Lung (tissue), 12 donors: ENCODE results near the gene SLC36A1. TPM values are rescaled to one million over a fixed set of nuclear protein-coding genes. Genes with fewer than 3 reads are reported as not detected.

Source experiments
- ATAC-seq: fragments of 200-7000 bp; cut with Tn5 transposase; one replicate; pipeline ENCODE4 v1.9.1; 2020; ENCODE audit warnings: moderate number of reproducible peaks; ENCODE audit not compliant: insufficient read depth, low FRiP score
- DNase-seq, 3 donors: peaks; one replicate each; pipeline ENCODE4 v3.0.0-alpha.2; 2013 to 2017
- H3K27ac ChIP-seq, 2 donors: one replicate each; pipeline ENCODE4 v1.5.1; 2013; ENCODE audit warnings: mild to moderate bottlenecking in 2 of 2, moderate library complexity in 2 of 2, control low read depth in 1 of 2, inconsistent platforms in 1 of 2, low read depth in 1 of 2, low read length in 1 of 2
- H3K27me3 ChIP-seq, 3 donors: one replicate each; pipeline ENCODE4 v1.5.1; 2013; ENCODE audit warnings: low read length in 2 of 3; ENCODE audit not compliant: control insufficient read depth in 3 of 3, insufficient read depth in 3 of 3
- H3K36me3 ChIP-seq, 4 donors: one replicate each; pipeline ENCODE4 v1.5.1; 2013; ENCODE audit warnings: low read length in 4 of 4, mild to moderate bottlenecking in 1 of 4, moderate library complexity in 1 of 4; ENCODE audit not compliant: control insufficient read depth in 4 of 4, insufficient read depth in 4 of 4
- H3K4me1 ChIP-seq, 5 donors: one replicate each; pipeline ENCODE4 v1.5.1; 2013; ENCODE audit warnings: low read length in 5 of 5, mild to moderate bottlenecking in 2 of 5, moderate library complexity in 1 of 5; ENCODE audit not compliant: control insufficient read depth in 5 of 5, insufficient read depth in 5 of 5
- H3K4me3 ChIP-seq: one replicate; pipeline ENCODE4 v1.5.1; 2013; ENCODE audit warnings: mild to moderate bottlenecking, control low read depth, moderate library complexity
- H3K9ac ChIP-seq, 2 donors: one replicate each; pipeline ENCODE4 v1.5.1; 2013; ENCODE audit warnings: low read length in 2 of 2, control low read depth in 1 of 2; ENCODE audit not compliant: insufficient read depth in 1 of 2
- H3K9me3 ChIP-seq, 4 donors: one replicate each; pipeline ENCODE4 v1.5.1; 2013; ENCODE audit warnings: low read length in 3 of 4, mild to moderate bottlenecking in 1 of 4, moderate library complexity in 1 of 4; ENCODE audit not compliant: control insufficient read depth in 4 of 4, insufficient read depth in 3 of 4
- CTCF ChIP-seq: IDR thresholded peaks from 2 replicates; pipeline ENCODE4 v1.5.1; 2012; ENCODE audit warnings: mild to moderate bottlenecking; ENCODE audit errors: control extremely low read depth, extremely low read depth
- WGBS, 2 donors: extraction: QIAGEN DNeasy Blood & Tissue Kit; methylation state at CpG; one replicate each; pipeline ENCODE4 v1.1.7; 2013; 5-methylcytosine and 5-hydroxymethylcytosine counted together
- polyA plus RNA-seq, 2 donors: library from polyadenylated mRNA; stranded (reverse); fragments of 200-250 nt; gene quantifications; one replicate each; pipeline ENCODE4 v1.2.1, GENCODE V29; 2013
- total RNA-seq, 2 donors: library from RNA; depleted of rRNA in 1 of 2; stranded (reverse); fragments of >200 nt in 1 of 2; gene quantifications; one replicate each; pipeline ENCODE4 v1.2.1, GENCODE V29; 2014 to 2021
- donor health status: control.
- donor health status: control.
- donor health status: Bipolar disorder and iron deficiency.
- donor health status: healthy.
- donor health status: DM: yes; HTN: yes; CAD: no.

The SLC36A1 gene
- total and polyA plus RNA-seq, 4 donors, result 2.0 to 22.0 (median 9.9) TPM

- no peak overlapping the region for H3K9ac ChIP-seq
- no peaks in the 10 kb centered on the region for H3K27me3 ChIP-seq
- no peak overlapping the region for H3K27ac ChIP-seq
- no peak for ATAC-seq
- no peak for TF ChIP-seq CTCF
- H3K4me1 ChIP-seq, result peaks cover 0 to 3% (median 0%) of the 10 kb centered on the region in 5 donors
- H3K4me3 ChIP-seq, result no peak overlapping the region
- WGBS, 2 donors, result 75 to 85% methylated on average over 2 of the region's 2 CpGs
- DNase-seq, result no peak
- H3K9me3 ChIP-seq, result no peaks in the 10 kb centered on the region
- H3K36me3 ChIP-seq, result peaks cover 6 to 16% (median 8%) of the 10 kb centered on the region in 4 donors
These were observed 28.0 kb downstream of the SLC36A1 start for GRCh38 chr5:151475388-151475787.

DNA sequence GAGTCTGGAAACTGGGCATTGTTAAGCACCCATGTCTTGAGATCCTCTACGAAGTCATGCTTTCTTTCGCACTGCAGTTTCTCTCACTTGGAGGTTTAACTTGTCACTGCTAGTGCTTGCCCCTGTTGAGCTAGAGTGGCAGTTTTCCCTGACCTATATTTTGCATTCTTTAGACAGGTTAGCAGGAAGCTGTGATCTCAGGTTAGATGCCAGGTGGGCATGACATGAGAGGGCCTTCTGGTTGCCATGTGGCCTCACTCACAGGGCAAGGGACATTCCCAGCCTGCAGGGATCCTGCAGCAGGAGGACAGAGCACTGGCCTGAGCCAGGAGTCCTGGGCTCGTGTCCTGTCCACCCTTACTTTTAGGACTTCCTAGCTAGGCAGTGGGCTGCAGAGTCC, 28.6 kb downstream of the SLC36A1 start:
- H3K27ac ChIP-seq, result no peak overlapping the region
- no peak for ATAC-seq
- H3K4me1 ChIP-seq, result peaks cover 0 to 6% (median 0%) of the 10 kb centered on the region in 5 donors
- H3K4me3 ChIP-seq, result no peak overlapping the region
- 98 to 99% methylated on average over 3 of the region's 3 CpGs for WGBS, 2 donors
- H3K27me3 ChIP-seq, result no peaks in the 10 kb centered on the region
- H3K9me3 ChIP-seq, result no peaks in the 10 kb centered on the region
- no peak for TF ChIP-seq CTCF
- no peak for DNase-seq
- peaks cover 6 to 20% (median 8%) of the 10 kb centered on the region in 4 donors for H3K36me3 ChIP-seq
- no peak overlapping the region for H3K9ac ChIP-seq

DNA sequence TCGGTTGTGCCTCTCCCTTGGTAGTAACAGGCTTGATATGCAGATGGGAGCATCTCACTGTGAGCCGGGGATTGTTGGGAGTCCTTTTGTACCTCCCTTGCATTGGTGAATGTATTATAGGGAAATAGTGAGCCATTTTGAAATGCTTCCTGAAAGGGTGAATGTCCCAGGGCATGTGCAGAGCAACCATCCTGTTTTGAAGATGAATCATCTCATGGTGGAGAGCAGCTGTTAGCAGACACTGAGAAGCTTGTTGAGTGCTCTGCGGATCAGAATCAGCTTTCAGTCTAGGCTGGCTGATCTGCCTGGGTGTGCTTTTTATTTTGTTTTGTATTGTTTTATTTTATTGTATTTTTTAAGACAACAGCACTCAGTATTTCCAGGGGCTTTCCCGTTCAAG, 29.7 kb downstream of the SLC36A1 start:
- TF ChIP-seq CTCF, result no peak
- H3K9ac ChIP-seq, result no peak overlapping the region
- no peak overlapping the region for H3K27ac ChIP-seq
- H3K4me3 ChIP-seq, result no peak overlapping the region
- WGBS, 2 donors, result 90 to 94% methylated on average over 4 of the region's 4 CpGs
- no peak for ATAC-seq
- no peaks in the 10 kb centered on the region for H3K27me3 ChIP-seq
- no peak for DNase-seq
- peaks cover 6 to 21% (median 8%) of the 10 kb centered on the region in 4 donors for H3K36me3 ChIP-seq
- H3K9me3 ChIP-seq, result no peaks in the 10 kb centered on the region
- H3K4me1 ChIP-seq, result peaks cover 0 to 6% (median 0%) of the 10 kb centered on the region in 5 donors
